OCI-LY7 (cell line): ENCODE data around the gene SELENBP1.

Experiments used
- EZH2phosphoT487 ChIP-seq: fragments of 200-600 bp; sonication (generic); IDR thresholded peaks from 2 replicates; pipeline ENCODE4 v1.6.1; 2018; ENCODE audit warnings: low read depth, borderline replicate concordance, mild to moderate bottlenecking, mixed run types, antibody characterized with exemption, low read length, moderate library complexity, mixed read lengths
- TF ChIP-seq, protein P1 (sequence below): fragments of 200-600 bp; sonication (generic); conservative IDR thresholded peaks from 2 replicates; pipeline ENCODE4 v1.5.1; 2014; ENCODE audit warnings: mild to moderate bottlenecking, antibody characterized with exemption, low read length, moderate library complexity, mixed read lengths

GRCh38 chr1:151362308-151363155 is 10.0 kb downstream of the SELENBP1 start:
- TF ChIP-seq, protein P1, sequence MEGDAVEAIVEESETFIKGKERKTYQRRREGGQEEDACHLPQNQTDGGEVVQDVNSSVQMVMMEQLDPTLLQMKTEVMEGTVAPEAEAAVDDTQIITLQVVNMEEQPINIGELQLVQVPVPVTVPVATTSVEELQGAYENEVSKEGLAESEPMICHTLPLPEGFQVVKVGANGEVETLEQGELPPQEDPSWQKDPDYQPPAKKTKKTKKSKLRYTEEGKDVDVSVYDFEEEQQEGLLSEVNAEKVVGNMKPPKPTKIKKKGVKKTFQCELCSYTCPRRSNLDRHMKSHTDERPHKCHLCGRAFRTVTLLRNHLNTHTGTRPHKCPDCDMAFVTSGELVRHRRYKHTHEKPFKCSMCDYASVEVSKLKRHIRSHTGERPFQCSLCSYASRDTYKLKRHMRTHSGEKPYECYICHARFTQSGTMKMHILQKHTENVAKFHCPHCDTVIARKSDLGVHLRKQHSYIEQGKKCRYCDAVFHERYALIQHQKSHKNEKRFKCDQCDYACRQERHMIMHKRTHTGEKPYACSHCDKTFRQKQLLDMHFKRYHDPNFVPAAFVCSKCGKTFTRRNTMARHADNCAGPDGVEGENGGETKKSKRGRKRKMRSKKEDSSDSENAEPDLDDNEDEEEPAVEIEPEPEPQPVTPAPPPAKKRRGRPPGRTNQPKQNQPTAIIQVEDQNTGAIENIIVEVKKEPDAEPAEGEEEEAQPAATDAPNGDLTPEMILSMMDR: no peak
- no peak for TF ChIP-seq EZH2phosphoT487
